NCI-H446 treated with DMSO at 0.1 percent for 48 hours (cell line): Measurements from ENCODE around the gene POFUT2.
A peak's percentile ranks its signal among the peaks of the same experiment; 100 is the strongest.

ENCODE experiments used
- DNase-seq: peaks from one replicate; lab custom pipeline; 2025; lab: John Stamatoyannopoulos, UW

Gene POFUT2

DNA sequence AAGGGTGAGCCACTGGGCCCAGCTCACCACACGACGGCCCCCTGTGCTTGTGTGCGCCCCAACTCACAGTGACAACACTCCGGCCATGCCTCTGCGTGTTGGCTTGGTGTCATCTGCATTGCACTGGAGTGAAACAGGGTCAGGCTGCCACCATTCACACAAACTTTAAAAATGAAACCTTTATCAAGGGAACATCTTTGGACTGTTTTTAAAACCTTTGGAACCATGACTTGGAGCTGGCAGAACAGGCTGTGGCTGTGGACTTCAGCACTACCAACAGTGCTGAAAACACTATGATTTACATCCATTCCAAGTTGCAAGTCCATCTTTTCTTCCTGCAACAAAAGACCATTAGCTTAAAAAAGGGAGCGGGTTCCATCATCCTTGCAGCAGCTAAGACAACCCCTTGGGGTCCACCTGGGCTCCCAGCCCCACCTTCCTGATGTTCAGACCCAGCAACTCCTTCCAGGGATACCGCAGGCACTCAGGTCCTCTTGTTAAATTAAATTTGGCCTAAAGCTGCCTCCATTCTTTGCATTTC is 25.6 kb downstream of the POFUT2 start:
- no peak for DNase-seq

- DNase-seq = no peak
These were observed 26.6 kb downstream of the POFUT2 start for GRCh38 chr21:45261093-45261492.

GRCh38 chr21:45260191-45260825 is 27.4 kb downstream of the POFUT2 start:
- no peak for DNase-seq

- DNase-seq = peak; percentile 6
These were observed 28.4 kb downstream of the POFUT2 start for GRCh38 chr21:45259206-45259840.

DNA sequence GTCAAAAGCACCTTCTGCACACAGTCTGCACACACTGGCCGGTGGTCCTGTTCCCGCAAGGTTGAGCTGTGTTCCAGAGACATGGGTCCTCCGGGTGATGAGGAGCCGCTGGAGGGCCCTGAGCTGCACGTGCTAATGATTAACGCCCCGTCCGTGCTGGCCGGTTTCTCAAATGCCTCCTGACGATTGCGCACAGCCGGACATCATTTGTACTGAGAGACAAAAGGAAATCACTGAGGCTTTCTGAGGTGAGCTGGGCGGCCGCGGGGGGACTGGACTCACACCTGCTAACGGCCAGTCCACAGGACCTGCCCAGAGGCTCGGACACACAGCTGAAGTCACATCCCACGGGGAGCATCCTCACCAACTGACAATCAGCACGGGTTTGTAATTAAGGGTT is 29.2 kb downstream of the POFUT2 start:
- no peak for DNase-seq

GRCh38 chr21:45257673-45258341 is 29.9 kb downstream of the POFUT2 start:
- DNase-seq = no peak

GRCh38 chr21:45256912-45257672 is 30.6 kb downstream of the POFUT2 start:
- no peak for DNase-seq

GRCh38 chr21:45256021-45256911 is 31.4 kb downstream of the POFUT2 start:
- no peak for DNase-seq

- no peak for DNase-seq
These were observed 32.2 kb downstream of the POFUT2 start for GRCh38 chr21:45255381-45256020.

GRCh38 chr21:45254460-45254930 is 33.2 kb downstream of the POFUT2 start:
- DNase-seq = no peak

- DNase-seq = no peak
These were observed 33.8 kb downstream of the POFUT2 start for GRCh38 chr21:45253633-45254459.

GRCh38 chr21:45253180-45253579 is 34.5 kb downstream of the POFUT2 start:
- DNase-seq = no peak

DNA sequence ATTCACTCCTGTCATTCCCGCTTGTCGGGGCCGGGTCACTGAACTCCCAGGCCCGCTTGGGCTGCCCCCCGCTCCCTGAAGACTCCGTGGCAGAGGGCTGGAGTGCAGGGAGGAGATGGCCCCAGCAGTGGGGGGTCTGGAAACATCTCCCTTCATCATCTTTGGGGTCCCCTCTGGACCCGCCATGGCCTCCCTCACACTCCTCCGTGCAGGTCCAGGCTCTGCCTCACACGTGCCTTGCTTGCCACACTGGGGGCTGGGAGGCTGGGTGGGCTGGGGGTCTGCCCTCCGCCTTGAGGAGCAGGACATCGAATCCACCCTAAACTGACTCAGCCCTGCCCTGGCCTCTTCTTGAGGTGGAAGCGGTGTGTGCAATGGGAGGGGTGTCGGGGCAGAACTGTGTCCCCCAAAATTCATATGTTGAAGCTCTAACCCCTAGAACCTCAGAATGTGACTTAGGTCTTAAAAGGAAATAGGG is 35.2 kb downstream of the POFUT2 start:
- DNase-seq = no peak

GRCh38 chr21:45251635-45252447 is 35.9 kb downstream of the POFUT2 start:
- DNase-seq = no peak

- no peak for DNase-seq
These were observed 36.6 kb downstream of the POFUT2 start for GRCh38 chr21:45250914-45251634.

GRCh38 chr21:45250272-45250671 is 37.4 kb downstream of the POFUT2 start:
- DNase-seq = no peak

DNA sequence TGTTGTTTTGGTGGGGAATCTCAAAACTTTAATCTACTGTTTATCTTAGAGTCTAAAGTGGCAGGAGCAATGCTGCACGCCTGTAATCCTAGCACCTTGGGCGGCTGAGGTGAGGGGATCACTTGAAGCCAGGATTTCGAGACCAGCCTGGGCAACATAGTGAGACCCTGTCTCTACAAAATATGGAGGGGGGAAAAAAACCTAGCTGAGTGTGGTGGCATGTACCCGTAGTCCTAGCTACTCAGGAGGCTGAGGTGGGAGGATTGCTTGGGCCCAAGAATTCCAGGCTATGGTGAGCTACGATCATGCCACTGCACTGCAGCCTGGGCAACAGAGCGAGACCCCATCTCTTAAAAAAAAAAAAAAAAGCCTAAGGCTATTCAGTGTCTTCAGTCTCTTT is 38.1 kb downstream of the POFUT2 start:
- DNase-seq = no peak

DNA sequence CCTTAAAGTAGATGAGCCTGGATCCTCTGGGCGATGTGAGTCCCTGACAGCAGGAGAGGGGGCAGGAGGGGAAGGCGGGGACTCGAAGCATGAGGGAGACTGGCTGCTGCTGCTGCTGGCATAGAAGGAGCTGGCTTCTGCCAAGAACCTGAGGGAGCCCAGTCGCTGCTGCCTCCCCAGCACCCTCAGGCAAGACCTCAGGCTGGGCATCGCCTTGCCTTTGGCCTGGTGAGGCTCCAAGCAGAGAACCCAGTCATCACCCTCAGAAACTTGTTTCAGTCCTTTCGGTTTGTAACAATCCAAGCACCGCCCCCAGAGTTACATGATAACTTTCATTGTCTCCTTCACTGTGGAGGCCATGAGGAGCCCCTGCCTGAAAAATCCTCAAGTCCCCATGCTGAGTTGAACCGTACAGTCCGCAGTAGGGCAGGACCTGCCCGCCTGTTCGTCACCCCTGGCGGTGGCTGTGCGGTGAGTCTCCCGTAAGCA is 38.8 kb downstream of the POFUT2 start:
- DNase-seq = peak; percentile 55
